GM18519 (cell line): ENCODE data around the gene TPPP.

Experiments
- ATAC-seq: cut with Tn5 transposase; IDR thresholded peaks from one replicate; pipeline ENCODE4 v1.9.1; 2021; ENCODE audit warnings: mild to moderate bottlenecking, moderate library complexity; ENCODE audit not compliant: unreplicated experiment, low FRiP score

TPPP gene

DNA sequence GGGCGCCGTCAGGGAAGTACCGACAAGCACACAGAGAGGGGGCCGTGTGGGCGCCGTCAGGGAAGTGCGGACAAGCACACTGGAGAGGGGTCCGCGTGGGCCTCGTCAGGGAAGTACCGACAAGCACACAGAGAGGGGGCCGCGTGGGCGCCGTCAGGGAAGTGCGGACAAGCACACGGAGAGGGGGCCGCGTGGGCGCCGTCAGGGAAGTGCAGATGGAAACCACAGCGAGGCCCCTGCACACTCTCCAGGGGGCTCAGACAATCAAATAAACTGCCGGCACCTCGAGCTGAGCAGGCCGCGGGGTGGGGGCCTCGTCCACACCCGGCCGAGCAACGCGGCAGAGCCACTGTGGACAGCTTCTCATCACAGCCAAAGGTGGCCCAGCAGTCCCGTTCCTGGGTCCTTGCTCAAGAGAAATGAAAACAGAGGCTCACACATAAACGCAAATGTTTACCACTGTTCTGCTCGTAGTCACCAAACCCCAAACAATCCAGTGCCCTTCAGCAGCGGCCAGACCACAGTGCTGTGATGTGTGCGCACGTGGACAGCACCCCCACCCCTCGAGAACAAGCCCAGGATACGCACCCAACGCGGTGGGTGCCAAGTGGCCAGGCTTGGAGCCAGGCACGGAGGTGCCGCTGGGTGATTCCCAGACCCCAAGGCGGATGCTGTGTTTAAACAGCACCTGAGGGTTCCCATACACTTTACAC, 24.7 kb downstream of the TPPP start:
- ATAC-seq: no peak

DNA sequence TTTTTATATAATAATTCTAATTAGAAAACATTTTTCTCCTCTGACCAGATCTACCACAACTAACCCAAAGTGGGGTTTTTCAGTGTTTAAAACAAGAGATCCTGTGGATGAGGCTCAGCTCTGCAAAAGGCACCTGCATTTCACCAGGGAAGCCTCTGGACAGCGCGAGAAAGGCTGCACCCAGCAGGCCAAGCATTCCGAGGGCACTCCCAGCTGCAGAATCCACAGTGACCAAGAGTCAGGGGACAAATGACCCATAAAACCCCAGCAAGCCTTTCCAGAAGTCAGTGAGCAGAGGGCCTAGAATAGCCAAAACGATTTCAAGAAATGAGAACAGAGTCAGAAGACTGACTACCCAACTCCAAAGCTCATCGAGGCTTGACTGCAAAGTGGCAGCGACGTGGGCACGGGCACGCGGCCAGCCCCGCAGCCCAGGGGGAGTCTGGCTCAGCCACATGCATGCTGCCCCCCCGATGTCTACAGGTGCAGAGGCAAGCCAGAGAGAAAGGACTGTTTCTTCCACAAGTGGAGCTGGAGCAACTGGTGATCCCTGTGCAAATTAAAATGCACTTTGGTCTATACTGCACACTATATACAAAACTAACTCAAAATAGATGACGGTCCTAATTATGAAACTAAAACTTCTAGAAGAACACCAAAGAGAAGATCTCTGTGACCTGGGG, 26.2 kb downstream of the TPPP start:
- ATAC-seq: no peak

- ATAC-seq: no peak
Measured at GRCh38 chr5:665956-666711, 27.0 kb downstream of the TPPP start.

GRCh38 chr5:665541-665955, 27.6 kb downstream of the TPPP start:
- no peak for ATAC-seq

DNA sequence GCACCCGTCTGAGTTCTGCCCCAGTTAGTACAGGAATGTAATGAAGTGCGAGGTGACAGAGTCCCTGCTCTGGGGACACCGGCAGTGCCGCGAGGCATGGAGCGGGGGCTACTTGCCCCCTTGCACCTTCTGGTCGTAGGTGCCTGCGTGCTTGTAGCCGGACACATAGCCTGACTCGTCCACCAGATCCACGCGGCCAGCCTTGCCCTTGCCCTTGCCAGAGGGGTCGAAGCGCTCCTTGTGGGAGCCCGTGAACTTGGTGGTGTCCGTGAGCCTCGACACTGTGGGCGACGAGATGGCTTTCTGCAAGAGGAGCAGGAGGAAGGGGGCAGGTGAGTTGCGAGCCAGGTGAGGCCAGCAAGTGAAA, 28.2 kb downstream of the TPPP start:
- no peak for ATAC-seq

DNA sequence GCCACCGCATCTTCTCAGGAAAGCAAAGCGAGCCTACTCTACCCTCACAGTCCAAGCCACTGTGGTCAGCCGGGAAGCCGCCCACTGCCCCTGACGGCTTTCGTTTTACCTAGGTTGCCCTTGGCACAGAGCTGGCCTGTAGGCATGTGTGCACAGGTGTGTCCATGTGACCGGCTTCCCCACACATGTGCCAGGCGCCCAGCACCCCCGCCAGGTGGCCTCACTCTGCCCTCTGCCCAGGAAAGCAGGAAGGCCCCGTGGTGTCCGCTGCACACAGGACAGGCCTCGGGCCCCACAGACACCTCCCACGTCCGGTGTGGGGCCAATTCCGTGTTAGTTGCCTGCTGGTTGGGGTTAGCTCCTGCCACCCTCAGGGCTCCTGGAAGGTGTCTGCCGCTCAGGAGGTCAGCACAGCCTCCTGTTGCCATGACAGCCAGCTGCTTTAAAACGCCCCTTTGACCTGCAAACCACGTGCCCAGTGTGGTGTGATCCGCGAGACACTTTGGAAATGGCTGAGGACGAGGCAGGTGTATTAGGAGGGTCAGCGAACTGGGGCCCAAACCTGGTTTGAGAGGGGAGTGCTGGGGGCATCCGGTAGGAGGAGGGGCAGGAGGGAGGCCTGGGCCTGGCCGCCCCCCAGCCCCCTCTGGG, 28.7 kb downstream of the TPPP start:
- no peak for ATAC-seq

GRCh38 chr5:663436-664342, 29.5 kb downstream of the TPPP start:
- ATAC-seq: no peak

DNA sequence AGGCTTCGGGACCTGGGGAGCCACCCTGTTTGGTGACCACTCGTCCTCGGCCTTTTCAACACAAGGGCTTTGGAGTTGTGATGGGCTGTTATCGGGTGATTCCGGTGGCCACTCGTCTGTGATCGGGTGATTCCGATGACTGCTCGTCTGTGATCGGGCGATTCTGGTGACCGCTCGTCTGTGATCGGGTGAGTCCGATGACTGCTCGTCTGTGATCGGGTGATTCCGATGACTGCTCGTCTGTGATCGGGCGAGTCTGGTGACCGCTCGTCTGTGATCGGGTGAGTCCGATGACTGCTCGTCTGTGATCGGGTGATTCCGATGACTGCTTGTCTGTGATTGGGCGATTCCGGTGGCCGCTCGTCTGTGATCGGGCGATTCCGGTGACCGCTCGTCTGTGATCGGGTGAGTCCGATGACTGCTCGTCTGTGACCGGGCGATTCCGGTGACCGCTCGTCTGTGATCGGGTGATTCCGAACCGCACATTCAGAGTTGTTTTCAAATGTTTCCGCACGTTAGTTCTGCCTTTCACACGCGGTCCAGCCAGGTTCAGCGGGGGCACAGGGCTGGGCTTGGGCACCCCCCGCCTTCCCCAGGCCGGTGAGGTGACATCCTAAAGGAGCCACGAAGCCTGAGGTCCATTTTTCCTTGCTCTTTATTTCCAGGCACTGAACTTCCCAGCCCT, 30.3 kb downstream of the TPPP start:
- no peak for ATAC-seq

- no peak for ATAC-seq
Measured at GRCh38 chr5:661891-662750, 31.0 kb downstream of the TPPP start.

- no peak for ATAC-seq
Measured at GRCh38 chr5:660491-661030, 32.6 kb downstream of the TPPP start.

- ATAC-seq: no peak
Measured at GRCh38 chr5:659496-660263, 33.5 kb downstream of the TPPP start.

DNA sequence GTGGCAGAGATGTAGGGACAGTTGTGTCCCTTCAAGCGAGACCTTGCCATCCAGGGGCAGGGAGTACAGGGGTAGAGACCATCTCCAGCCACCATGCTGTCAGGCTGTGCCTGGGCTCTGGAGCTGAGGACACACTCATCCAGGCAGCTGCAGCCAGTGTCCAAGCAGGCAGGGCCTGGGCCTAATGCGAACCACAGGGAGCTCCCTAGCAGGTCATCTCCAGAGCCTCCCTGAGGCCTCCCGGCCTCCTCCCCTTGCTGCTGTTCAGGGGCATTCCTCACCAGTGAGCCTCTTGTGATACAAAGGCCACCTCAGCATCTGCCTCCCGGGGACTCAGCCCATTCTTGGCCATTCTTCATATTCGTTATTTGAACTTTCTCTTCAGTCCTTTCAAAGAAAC, 35.0 kb downstream of the TPPP start:
- no peak for ATAC-seq

DNA sequence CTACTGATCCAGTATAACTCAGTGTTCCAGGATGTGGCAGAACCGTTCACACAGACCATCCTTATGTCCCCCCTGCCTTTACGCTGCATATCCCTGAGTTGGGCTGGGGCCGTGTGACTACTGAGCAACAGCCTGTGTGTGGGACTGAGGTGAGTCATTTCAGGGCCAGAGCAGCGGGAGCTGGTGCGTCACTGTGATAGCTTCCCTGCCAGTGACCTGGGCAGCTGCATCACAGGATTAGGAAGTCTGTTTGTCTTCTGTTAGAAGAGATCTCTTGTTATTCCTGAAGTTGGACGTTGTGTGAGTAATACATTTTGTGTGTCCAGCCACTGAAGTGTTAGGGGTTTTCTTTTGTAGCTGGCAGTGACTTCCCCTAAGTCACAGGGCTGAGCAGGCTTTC, 35.6 kb downstream of the TPPP start:
- no peak for ATAC-seq

DNA sequence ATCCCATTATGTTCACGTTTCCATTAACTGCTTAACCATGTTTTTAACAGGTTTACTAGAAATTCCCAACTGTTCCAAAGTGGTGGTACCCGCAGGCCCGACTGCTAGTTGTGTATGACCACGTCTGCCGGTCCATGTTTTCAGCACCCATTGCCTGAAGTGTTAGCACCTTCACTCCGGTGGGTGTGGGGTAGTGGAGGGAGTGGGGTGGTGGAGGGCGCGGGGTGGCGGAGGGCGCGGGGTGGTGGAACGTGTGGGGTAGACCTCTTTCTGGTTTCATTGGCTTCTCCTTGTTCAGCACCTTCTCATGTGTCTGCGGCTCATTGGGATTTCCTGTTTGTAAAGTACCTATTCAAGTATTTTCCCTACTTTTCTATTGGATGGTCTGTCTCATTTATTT, 37.7 kb downstream of the TPPP start:
- no peak for ATAC-seq

DNA sequence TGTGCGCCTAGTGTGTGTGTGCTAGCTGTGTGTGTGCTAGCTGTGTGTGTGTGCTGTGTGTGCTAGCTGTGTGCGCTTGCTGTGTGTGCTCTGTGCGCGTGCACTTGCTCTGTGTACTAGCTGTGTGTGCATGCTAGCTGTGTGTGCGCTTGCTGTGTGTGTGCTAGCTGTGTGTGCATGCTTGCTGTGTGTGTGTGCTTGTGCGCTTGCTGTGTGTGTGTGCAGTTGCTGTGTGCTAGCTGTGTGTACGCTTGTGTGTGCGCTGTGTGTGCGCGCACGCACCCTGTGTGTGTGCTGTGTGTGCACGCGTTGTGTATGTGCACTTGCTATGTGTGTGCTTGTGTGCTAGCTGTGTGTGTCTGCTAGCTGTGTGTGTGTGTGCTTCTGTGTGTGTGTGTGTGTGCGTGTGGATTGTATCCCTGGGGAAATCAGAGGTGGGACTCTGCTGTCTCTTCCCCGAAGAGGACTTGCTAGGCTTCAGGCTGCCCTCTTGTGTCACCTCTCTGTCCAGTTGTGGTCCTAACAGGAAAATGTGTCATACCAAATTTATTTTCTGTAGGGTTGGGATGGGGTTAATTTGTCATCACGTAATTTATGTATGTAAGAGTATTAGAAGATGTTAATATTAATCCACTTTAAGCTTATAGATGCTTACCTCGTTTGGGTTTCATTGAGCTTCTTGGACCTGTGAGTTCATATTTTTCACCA, 38.9 kb downstream of the TPPP start:
- ATAC-seq: no peak

GRCh38 chr5:652773-653350, 40.3 kb downstream of the TPPP start:
- ATAC-seq: no peak
